Activated T-cell treated with anti-CD3 and anti-CD28 coated beads for 1 hour (primary cell): Measurements from ENCODE around the gene GOLGA2.
A peak's percentile ranks its signal among the peaks of the same experiment; 100 is the strongest.
"Not testable (repeated sequence)": the region's sequence is repeated elsewhere in the genome, so short reads cannot be mapped to it uniquely, and the experiment has no call there.

Source experiments
- DNase-seq: peaks from one replicate; pipeline ENCODE4 v3.0.0-alpha.2; 2020; ENCODE audit warnings: low read depth

The GOLGA2 gene

GRCh38 chr9:128294142-128294541 lies 18.3 kb upstream of the GOLGA2 start:
- no peak for DNase-seq

GRCh38 chr9:128293091-128293490 lies 17.3 kb upstream of the GOLGA2 start:
- DNase-seq: no peak

DNA sequence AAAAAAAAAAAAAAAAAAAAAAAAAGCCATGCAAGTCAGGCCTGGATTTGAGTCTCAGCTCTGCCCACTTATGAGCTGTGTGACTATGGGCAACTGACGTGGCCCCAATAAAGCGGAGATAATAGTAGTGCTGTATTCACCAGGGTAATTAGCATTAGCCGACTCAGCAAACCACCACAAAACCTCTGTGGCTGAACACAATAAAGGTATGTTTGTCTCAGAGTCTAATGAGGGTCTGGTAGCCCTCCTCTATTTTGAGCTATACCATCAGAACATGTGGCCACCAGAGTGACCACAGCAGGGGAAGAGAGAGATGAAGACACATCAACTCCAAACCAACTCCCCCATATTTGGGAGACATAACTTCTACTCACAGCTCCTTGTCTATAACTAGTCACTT lies 16.2 kb upstream of the GOLGA2 start:
- no peak for DNase-seq

- DNase-seq: no peak
Measured at GRCh38 chr9:128288273-128289004, 12.6 kb upstream of the GOLGA2 start.

GRCh38 chr9:128286440-128286839 lies 10.6 kb upstream of the GOLGA2 start:
- DNase-seq: no peak

DNA sequence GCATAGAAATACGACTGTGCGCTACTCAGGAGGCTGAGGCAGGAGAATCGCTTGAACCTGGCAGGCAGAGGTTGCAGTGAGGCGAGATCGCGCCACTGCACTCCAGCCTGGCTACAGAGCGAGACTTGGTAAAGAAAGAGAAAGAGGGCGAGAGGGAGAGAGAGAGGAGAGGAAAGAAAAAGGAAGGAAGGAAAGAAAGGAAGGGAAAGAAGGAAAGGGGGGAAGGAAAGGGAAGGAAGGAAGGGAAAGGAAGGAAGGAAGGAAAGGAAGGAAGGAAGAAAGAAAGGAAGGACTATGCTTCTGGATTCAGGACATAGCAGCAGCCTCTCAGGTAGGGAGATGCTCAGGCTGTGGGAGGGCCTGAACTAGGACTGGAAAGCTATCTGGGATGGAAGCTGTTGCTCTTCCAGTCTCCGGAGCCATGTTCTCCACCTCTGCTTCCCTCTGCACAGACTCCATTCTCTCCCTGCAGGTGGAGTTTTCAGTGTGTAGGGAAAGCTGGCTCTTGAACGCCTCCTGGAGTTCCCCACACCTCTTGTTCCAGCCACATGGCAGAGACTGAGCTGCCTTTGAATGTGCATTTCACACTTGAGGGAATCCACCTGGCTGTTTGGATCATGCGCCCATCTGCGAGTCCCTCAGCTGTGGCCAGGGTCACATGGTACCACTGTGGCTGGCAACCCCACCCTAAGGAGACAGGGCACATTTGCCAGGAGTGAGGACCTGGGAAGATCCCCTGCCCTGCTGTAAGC lies 9.4 kb upstream of the GOLGA2 start:
- DNase-seq: no peak

DNA sequence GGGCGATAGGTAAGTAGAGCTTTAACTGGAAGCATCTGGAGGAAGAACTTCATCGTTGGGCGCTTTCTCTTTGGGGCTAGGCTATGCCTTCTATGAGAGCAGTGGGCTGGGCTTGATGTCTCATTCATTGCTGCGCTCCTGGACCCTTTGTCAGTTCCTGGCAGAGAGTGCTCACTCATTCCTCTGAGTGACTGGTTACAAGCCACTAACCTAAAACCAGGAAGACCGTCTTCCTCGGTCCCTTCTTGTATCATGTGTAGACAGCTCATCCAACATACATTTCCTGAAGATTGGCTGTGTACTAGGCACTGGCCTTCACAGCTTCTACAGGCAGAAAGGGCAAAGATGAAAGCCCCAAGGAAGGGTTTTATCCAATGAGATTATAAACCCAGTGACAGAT lies 6.7 kb upstream of the GOLGA2 start:
- DNase-seq: no peak

- no peak for DNase-seq
Measured at GRCh38 chr9:128280084-128280622, 4.3 kb upstream of the GOLGA2 start.

DNA sequence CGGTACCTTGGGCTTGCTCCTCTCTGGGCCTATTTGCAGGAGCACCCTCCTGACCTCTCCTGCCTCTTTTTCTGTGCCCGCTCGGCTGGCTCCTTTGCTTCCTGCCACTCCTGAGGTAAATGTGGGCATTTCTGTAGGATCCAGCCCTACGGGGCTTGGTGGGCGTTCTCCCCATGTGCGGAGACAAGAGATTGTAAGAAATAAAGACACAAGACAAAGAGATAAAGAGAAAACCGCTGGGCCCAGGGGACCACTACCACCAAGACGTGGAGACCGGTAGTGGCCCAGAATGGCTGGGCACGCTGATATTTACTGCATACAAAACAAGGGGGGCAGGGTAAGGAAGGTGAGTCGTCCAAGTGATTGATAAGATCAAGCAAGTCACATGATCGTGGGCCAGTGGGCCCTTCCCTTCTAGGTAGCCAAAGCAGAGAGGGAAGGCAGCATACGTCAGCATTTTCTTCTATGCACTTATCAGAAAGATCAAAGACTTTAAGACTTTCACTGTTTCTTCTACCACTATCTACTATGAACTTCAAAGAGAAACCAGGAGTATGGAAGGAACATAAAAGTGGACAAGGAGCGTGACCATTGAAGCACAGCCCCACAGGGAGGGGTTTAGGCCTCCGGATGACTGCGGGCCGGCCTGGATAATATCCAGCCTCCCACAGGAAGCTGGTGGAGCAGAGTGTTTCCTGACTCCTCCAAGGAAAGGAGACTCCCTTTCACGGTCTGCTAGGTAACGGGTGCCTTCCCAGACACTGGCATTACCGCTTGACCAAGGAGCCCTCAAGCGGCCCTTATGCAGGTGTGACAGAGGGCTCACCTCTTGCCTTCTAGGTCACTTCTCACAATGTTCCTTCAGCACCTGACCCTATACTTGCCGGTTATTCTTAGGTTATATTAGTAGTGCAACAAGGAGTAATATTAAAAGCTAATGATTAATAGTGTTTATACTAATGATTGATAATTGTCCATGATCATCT lies 3.6 kb upstream of the GOLGA2 start:
- DNase-seq: not testable (repeated sequence)

DNA sequence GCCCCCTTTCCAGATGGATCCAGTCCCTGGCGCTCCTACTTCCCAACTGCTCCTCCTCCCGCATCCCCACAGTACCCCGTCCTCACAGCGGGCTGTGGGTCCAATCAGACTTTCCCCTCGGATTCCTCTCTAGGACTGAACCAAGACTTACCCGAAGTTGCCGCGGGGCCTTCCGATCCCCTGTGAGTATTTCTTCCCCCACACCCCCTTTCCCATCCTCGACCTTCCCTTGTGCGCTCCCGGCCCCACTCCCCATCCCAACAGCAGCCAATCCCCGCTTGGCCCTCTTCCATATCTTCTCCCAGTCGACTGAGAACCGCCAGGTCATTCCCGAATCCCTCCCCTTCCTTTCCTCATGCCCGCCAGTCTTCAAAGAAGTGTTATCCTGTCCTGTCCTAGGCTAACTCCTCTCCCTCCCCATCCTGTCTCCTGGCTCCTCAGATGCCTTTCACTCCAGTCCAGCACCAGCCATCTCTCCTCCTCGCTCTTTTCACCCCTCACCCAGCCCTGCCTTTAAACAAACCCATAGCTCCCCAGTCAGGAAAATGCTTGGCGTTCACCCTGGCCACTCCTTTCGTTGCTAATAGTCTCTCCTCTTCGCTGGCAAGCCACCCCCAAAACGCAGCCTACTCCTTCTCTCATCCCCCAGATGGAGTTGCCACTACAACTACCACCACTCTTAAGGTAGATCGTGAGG lies 915 bp upstream of the GOLGA2 start:
- DNase-seq: no peak

- peak; percentile 100 for DNase-seq
Measured at GRCh38 chr9:128276008-128276573, 284 bp upstream of the GOLGA2 start, which contains the start of gene SWI5. TSS of gene SWI5 (plus strand) at chr9:128276276.

DNA sequence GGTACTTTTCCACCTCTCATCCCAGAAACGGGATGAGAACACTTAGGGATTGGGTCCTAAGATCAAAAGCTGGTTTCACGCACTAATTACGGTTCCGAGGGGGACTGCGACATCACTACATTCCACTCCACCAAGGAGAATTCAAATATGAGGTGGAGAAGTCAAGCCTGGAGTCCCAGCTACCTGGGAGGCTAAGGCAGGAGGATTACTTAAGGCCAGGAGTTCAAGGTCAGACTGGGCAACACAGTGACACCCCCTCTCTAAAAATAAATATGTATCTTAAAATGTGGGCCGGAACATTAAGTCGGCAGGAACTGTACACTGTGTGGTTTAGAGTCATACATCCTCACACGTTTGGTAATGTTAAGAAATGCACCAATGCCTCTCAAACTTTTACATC lies 1.6 kb downstream of the GOLGA2 start:
- no peak for DNase-seq

DNA sequence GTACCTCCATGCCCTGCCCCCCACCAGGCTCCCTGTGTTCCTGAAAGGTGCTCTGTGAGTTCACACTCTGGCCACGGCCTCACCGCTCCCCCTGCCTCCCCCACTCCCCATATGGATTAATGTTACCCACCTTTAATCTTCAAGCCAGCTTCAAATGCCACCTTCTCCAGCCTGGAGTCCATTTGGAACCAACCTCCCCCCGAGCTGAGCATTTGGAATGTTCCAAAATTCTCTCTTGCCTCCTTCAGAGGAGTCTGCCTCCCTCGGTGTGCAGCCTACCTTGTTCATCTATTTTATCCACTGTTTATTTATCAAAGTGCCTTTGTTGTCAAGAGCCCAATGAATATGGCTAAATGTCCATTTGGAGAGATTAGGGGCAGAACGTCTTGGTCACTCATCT lies 4.3 kb downstream of the GOLGA2 start:
- no peak for DNase-seq

- DNase-seq: no peak
Measured at GRCh38 chr9:128271112-128271511, 4.7 kb downstream of the GOLGA2 start.

GRCh38 chr9:128266868-128267590 lies 8.8 kb downstream of the GOLGA2 start:
- no peak for DNase-seq

GRCh38 chr9:128265348-128265847 lies 10.4 kb downstream of the GOLGA2 start:
- DNase-seq: no peak

DNA sequence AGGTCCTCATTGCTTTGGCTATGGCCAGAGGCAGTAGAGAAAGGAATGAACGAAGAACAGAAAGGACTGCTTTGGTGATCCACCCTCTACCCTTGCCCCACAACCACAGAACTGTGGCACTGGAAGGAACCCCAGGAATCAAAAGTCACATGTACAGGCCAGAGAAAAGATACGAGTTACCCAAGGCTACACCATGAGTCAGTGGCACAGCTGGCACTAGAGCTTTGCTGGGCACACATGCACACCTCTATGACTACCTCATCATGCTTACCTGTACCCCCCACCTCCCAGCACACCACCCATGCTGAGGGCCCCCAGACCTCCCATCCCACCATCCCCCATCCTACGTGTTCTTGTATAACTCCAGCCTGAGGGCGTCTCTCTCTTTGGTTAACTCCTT lies 13.1 kb downstream of the GOLGA2 start:
- no peak for DNase-seq

GRCh38 chr9:128260340-128260739 lies 15.5 kb downstream of the GOLGA2 start:
- DNase-seq: no peak

DNA sequence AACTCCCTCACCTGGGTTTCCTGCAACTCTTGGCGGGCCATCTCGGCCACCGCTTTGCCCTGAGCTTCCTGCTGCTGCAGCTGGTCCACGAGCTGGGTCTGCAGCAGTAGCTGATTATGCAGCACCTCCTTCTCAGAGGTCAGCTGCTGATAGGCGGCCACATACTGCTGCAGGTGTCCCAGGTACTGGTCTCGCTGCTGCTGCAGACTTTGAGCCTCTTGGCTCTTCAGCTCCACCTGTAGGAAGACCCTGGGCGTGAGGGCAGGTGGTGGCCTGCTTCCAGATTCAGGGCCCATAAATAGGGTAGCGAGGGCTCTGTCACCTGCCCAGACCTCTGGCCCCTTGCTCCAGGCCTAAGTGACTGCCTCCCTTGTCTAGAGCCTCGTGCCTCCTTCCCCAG lies 16.7 kb downstream of the GOLGA2 start:
- no peak for DNase-seq

DNA sequence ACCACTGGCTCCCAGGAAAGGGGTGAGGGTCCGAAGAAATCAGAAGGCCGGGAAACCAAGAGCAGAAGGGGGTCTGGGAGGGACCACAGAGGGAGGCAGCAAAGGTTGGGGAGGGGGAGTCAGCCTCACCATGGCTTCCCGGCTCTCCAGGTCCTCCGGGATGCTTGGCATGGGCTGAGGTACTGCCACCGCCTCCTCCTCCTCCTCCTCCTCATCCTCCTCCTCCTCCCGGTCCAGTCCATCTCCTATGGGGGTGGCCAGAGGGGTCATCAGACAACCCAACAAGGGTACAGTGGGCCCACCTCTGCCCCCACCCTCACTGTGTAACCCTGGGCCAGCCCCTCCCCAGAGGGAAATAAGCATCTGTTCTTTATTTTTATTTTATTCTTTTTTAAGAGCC lies 17.5 kb downstream of the GOLGA2 start:
- no peak for DNase-seq
